WTC11 (cell line): Measurements from ENCODE around the gene KLF1. TPM values are rescaled to one million over a fixed set of nuclear protein-coding genes. Genes with fewer than 3 reads are reported as not detected.

Experiments used
- ATAC-seq: fragments of 200-7000 bp; cut with Tn5 transposase; 2 replicates; pipeline ENCODE4 v1.10.0; 2021; ENCODE audit warnings: mild to moderate bottlenecking, moderate library complexity
- CTCF ChIA-PET: fragments of 300-600 bp; sonication (Branson Sonifier 250); formaldehyde crosslinking; loops from one replicate; lab custom pipeline; 2021; ENCODE audit warnings: antibody characterized with exemption; lab: Charles Lee
- POLR2A ChIA-PET: fragments of 350-600 bp; sonication (Branson Sonifier 250); formaldehyde crosslinking; loops from one replicate; lab custom pipeline; 2021; ENCODE audit warnings: antibody characterized with exemption; lab: Charles Lee
- DNase-seq: peaks from one replicate; pipeline ENCODE4 v3.0.0; 2021; ENCODE audit warnings: low spot score
- H3K27ac Mint-ChIP-seq: 2 replicates; pipeline ENCODE4 v1.8.0; 2021; ENCODE audit warnings: mixed read lengths
- H3K27me3 Mint-ChIP-seq: 2 replicates; pipeline ENCODE4 v1.8.0; 2021; ENCODE audit warnings: low read depth, mild to moderate bottlenecking, moderate library complexity, mixed read lengths
- H3K36me3 Mint-ChIP-seq: 2 replicates; pipeline ENCODE4 v1.8.0; 2021; ENCODE audit warnings: mixed read lengths
- H3K4me1 Mint-ChIP-seq: 2 replicates; pipeline ENCODE4 v1.8.0; 2022; ENCODE audit warnings: mixed read lengths
- H3K4me3 Mint-ChIP-seq: 2 replicates; pipeline ENCODE4 v1.8.0; 2021; ENCODE audit warnings: mild to moderate bottlenecking, moderate library complexity, mixed read lengths
- H3K9me3 Mint-ChIP-seq: 2 replicates; pipeline ENCODE4 v1.8.0; 2021; ENCODE audit warnings: mixed read lengths
- CREB1 ChIP-seq: sonication (generic); formaldehyde crosslinking; IDR thresholded peaks from 2 replicates; pipeline ENCODE4 v1.8.0; 2023; ENCODE audit warnings: mild to moderate bottlenecking, missing genetic modification reagents
- ESRRA ChIP-seq: sonication (generic); formaldehyde crosslinking; IDR thresholded peaks from 2 replicates; pipeline ENCODE4 v1.8.1; 2022; ENCODE audit warnings: mild to moderate bottlenecking, missing genetic modification reagents, borderline replicate concordance
- FOXK1 ChIP-seq: sonication (generic); formaldehyde crosslinking; IDR thresholded peaks from 2 replicates; pipeline ENCODE4 v1.8.0; 2022; ENCODE audit warnings: mild to moderate bottlenecking, moderate library complexity, missing genetic modification reagents
- MYBL2 ChIP-seq: sonication (generic); formaldehyde crosslinking; IDR thresholded peaks from 2 replicates; pipeline ENCODE4 v1.8.1; 2023; ENCODE audit warnings: mild to moderate bottlenecking, moderate library complexity, missing genetic modification reagents
- NR2C2 ChIP-seq: sonication (generic); formaldehyde crosslinking; IDR thresholded peaks from 2 replicates; pipeline ENCODE4 v1.8.0; 2022; ENCODE audit warnings: mild to moderate bottlenecking, missing genetic modification reagents
- SP1 ChIP-seq: sonication (generic); formaldehyde crosslinking; conservative IDR thresholded peaks from 2 replicates; pipeline ENCODE4 v1.8.1; 2022; ENCODE audit warnings: missing genetic modification reagents
- ZBTB21 ChIP-seq: sonication (generic); formaldehyde crosslinking; IDR thresholded peaks from 2 replicates; pipeline ENCODE4 v1.8.1; 2023; ENCODE audit warnings: mild to moderate bottlenecking, missing genetic modification reagents, borderline replicate concordance
- ZNF121 ChIP-seq: sonication (generic); formaldehyde crosslinking; IDR thresholded peaks from 2 replicates; pipeline ENCODE4 v1.8.0; 2023; ENCODE audit warnings: missing genetic modification reagents
- ZNF138 ChIP-seq: sonication (generic); formaldehyde crosslinking; conservative IDR thresholded peaks from 2 replicates; pipeline ENCODE4 v1.8.1; 2022; ENCODE audit warnings: mild to moderate bottlenecking, moderate library complexity, missing genetic modification reagents
- ZNF416 ChIP-seq: fragments of 250-450 bp; sonication (Bioruptor Pico); IDR thresholded peaks from 2 replicates; pipeline ENCODE4 v1.9.0; 2021; ENCODE audit warnings: mild to moderate bottlenecking, inconsistent platforms
- total RNA-seq: library from RNA; stranded (reverse); gene quantifications from 3 replicates; pipeline ENCODE4 v1.2.3, GENCODE V29; 2021
- TF ChIP-seq, protein P1 (sequence below): sonication (generic); formaldehyde crosslinking; IDR thresholded peaks from 2 replicates; pipeline ENCODE4 v1.8.0; 2022; ENCODE audit warnings: missing genetic modification reagents
- TF ChIP-seq, protein P2 (sequence below): fragments of 200-600 bp; IDR thresholded peaks from 2 replicates; pipeline ENCODE4 v1.8.0; 2022; ENCODE audit warnings: antibody characterized with exemption
- TF ChIP-seq, protein P3 (sequence below): fragments of 250-450 bp; sonication (Bioruptor Pico); IDR thresholded peaks from 2 replicates; pipeline ENCODE4 v1.9.0; 2021; ENCODE audit warnings: mild to moderate bottlenecking
- TF ChIP-seq, protein P4 (sequence below): sonication (generic); formaldehyde crosslinking; IDR thresholded peaks from 2 replicates; pipeline ENCODE4 v1.8.1; 2023; ENCODE audit warnings: mild to moderate bottlenecking, moderate library complexity, missing genetic modification reagents

The KLF1 gene
- total RNA-seq, 1 experiment from 2014 or later = 0.72 TPM

DNA sequence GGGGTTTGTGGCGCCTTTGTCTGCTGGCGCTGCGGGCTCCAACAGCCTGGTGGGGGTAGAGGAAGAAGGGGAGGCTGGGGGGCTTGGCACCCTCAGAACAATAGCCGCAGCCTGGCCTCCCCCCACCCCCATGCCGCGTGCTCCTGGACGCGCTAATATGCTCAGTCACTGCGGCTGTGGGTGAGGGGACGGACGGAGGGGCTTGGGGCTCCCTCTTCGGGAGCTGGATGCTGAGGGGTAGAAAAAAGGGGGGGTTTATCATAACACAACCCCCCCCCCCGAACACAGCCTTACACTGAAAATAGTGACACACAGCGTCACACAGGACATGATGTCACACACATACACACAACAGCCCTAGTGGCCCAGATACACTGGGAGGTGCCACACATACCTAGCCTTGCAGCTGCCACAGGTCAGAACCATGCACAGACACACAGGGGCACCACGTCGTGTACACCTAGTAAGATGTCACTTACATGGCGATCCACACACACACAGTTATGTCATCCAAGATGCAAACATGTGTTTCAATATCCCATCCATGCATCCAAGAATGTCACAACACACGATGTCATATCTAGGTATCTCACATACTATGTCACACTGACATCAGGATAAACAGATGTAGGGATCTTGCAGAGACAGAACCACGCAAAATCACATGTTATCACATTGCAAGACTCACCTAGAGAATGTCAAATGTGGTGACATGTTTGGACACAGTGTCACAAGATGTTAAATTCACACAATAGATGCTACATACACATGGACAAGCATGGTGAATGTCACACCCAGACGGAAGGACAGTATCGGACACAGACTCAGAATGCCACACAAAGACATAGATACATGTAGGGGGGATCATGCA lies 47.9 kb downstream of the KLF1 start:
- ChIA-PET CTCF (interaction anchor here (0.9 to 1.7 kb wide), 3 partner anchors 8 to 73 kb away, joined by 5 to 8 read pairs (median 5); no protein-coding TSS in a partner anchor), POLR2A (interaction anchor here (0.6 kb wide), 1 partner anchor 98 kb away, joined by 3 read pairs; no protein-coding TSS in a partner anchor)
- Mint-ChIP-seq H3K4me1 (peaks cover 42% of the 10 kb centered on the region), H3K27me3 (peaks cover 39% of the 10 kb centered on the region), H3K36me3 (peaks cover 5% of the 10 kb centered on the region), H3K4me3 (peak overlapping the region; percentile 79)
- DNase-seq = no peak
- TF ChIP-seq ZNF121 (CRISPR knock-in tag) (0 out of 2 replicates have a peak, but pooled peaks have one; percentile 2), ZNF416 (CRISPR knock-in tag) (no peak)
- TF ChIP-seq, all 79 proteins: peak for 1
- Mint-ChIP-seq H3K27ac (peak overlapping the region; percentile 61; the same call in 1 of the 2 replicates), H3K9me3 (no peaks in the 10 kb centered on the region)
- no peak for ATAC-seq

DNA sequence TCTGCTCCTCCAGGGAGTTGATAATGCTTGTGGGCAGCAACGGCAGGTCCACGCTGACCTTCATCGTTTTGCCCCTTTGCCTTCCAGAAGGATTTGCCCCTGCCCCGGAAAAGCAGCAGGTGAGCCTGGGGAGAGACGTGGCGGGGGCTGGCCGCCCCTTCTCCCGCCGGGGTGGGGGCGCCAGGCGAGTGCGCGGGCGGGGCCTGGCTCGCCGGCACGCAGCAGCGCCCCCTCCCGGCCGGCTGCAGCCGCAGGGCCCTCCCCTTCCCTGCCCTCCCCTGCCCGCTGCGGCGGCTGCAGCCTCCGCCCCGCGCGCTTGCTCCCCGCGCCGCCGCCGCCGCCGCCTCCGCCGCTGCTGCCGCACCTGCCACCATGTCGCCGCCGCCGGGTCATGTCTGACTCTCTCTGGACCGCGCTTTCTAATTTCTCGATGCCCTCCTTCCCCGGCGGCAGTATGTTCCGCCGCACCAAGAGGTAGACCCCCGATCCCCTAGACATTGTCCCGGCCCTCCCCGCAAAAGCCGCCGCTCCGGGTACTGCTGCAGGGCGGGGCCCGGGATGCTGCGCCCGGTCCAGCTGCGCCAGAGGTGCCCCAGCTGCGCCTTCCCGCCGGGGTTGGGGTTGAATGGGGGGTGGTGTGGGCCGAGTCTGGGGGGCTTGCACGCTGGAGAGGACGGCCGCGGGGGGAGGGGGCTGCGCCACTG lies 48.7 kb downstream of the KLF1 start, which contains the start of gene MAST1:
MAST1 (plus strand) TSS at position 334 of the 704 bp plus-strand sequence; CDS start at position 392, 58 bp downstream.
- CTCF ChIA-PET = interaction anchor here (0.9 to 1.7 kb wide), 3 partner anchors 9 to 72 kb away, joined by 5 to 8 read pairs (median 5); no protein-coding TSS in a partner anchor

DNA sequence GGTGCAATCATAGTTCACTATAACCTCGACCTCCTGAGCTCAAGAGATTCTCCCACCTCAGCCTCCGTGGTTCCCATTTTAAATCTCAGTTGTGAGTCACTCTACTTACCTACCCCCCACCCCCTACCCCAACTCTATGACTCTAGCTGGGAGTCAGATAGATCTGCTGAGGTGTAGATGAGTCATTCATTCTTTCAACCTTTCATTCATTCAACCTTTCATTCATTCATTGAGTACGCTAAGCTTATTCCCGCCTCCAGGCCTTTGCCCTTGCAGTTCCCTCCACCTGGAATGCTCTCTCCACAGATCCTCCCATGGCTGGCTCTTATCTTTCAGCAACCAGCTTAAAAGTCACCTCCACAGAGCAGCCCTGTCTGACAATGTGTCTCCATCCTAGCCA lies 49.8 kb downstream of the KLF1 start:
- DNase-seq (no peak), ATAC-seq (no peak)
- Mint-ChIP-seq H3K36me3 (no peaks in the 10 kb centered on the region), H3K4me3 (peak overlapping the region; percentile 64), H3K27me3 (peaks cover 43% of the 10 kb centered on the region), H3K27ac (no peak overlapping the region), H3K4me1 (peaks cover 47% of the 10 kb centered on the region), H3K9me3 (no peaks in the 10 kb centered on the region)
- ChIA-PET CTCF (interaction anchor here (0.6 to 1.3 kb wide), 3 partner anchors 9 to 33 kb away, joined by 3 to 5 read pairs (median 5); no protein-coding TSS in a partner anchor), POLR2A (no interaction called here)
- TF ChIP-seq MYBL2 (CRISPR knock-in tag) (no peak), ZNF416 (CRISPR knock-in tag) (no peak), ESRRA (CRISPR knock-in tag) (no peak), FOXK1 (CRISPR knock-in tag) (no peak), CREB1 (CRISPR knock-in tag) (no peak), NR2C2 (CRISPR knock-in tag) (no peak), ZBTB21 (no peak)
- TF ChIP-seq, protein P1, sequence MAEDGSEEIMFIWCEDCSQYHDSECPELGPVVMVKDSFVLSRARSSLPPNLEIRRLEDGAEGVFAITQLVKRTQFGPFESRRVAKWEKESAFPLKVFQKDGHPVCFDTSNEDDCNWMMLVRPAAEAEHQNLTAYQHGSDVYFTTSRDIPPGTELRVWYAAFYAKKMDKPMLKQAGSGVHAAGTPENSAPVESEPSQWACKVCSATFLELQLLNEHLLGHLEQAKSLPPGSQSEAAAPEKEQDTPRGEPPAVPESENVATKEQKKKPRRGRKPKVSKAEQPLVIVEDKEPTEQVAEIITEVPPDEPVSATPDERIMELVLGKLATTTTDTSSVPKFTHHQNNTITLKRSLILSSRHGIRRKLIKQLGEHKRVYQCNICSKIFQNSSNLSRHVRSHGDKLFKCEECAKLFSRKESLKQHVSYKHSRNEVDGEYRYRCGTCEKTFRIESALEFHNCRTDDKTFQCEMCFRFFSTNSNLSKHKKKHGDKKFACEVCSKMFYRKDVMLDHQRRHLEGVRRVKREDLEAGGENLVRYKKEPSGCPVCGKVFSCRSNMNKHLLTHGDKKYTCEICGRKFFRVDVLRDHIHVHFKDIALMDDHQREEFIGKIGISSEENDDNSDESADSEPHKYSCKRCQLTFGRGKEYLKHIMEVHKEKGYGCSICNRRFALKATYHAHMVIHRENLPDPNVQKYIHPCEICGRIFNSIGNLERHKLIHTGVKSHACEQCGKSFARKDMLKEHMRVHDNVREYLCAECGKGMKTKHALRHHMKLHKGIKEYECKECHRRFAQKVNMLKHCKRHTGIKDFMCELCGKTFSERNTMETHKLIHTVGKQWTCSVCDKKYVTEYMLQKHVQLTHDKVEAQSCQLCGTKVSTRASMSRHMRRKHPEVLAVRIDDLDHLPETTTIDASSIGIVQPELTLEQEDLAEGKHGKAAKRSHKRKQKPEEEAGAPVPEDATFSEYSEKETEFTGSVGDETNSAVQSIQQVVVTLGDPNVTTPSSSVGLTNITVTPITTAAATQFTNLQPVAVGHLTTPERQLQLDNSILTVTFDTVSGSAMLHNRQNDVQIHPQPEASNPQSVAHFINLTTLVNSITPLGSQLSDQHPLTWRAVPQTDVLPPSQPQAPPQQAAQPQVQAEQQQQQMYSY = no peak

More for the DNA sequence above, 48.7 kb downstream of the KLF1 start, which contains the start of gene MAST1:
- Mint-ChIP-seq H3K27me3 (peaks cover 40% of the 10 kb centered on the region), H3K9me3 (no peaks in the 10 kb centered on the region), H3K27ac (peak within 1 kb of the TSS; percentile 61; the same call in 1 of the 2 replicates), H3K4me1 (peaks cover 44% of the 10 kb centered on the region), H3K36me3 (peaks cover 5% of the 10 kb centered on the region), H3K4me3 (peak within 1 kb of the TSS; percentile 79)
- TF ChIP-seq, protein P2, sequence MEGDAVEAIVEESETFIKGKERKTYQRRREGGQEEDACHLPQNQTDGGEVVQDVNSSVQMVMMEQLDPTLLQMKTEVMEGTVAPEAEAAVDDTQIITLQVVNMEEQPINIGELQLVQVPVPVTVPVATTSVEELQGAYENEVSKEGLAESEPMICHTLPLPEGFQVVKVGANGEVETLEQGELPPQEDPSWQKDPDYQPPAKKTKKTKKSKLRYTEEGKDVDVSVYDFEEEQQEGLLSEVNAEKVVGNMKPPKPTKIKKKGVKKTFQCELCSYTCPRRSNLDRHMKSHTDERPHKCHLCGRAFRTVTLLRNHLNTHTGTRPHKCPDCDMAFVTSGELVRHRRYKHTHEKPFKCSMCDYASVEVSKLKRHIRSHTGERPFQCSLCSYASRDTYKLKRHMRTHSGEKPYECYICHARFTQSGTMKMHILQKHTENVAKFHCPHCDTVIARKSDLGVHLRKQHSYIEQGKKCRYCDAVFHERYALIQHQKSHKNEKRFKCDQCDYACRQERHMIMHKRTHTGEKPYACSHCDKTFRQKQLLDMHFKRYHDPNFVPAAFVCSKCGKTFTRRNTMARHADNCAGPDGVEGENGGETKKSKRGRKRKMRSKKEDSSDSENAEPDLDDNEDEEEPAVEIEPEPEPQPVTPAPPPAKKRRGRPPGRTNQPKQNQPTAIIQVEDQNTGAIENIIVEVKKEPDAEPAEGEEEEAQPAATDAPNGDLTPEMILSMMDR = peak; percentile 72; the same call in 1 of the 2 replicates
- TF ChIP-seq, protein P3, sequence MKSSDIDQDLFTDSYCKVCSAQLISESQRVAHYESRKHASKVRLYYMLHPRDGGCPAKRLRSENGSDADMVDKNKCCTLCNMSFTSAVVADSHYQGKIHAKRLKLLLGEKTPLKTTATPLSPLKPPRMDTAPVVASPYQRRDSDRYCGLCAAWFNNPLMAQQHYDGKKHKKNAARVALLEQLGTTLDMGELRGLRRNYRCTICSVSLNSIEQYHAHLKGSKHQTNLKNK (CRISPR knock-in tag) = no peak
- TF ChIP-seq, protein P4, sequence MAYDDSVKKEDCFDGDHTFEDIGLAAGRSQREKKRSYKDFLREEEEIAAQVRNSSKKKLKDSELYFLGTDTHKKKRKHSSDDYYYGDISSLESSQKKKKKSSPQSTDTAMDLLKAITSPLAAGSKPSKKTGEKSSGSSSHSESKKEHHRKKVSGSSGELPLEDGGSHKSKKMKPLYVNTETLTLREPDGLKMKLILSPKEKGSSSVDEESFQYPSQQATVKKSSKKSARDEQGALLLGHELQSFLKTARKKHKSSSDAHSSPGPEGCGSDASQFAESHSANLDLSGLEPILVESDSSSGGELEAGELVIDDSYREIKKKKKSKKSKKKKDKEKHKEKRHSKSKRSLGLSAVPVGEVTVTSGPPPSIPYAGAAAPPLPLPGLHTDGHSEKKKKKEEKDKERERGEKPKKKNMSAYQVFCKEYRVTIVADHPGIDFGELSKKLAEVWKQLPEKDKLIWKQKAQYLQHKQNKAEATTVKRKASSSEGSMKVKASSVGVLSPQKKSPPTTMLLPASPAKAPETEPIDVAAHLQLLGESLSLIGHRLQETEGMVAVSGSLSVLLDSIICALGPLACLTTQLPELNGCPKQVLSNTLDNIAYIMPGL (CRISPR knock-in tag) = 0 out of 2 replicates have a peak, but pooled peaks have one; percentile 52
- TF ChIP-seq SP1 (CRISPR knock-in tag) (peak; percentile 86), ZNF138 (CRISPR knock-in tag) (no peak)
- POLR2A ChIA-PET = interaction anchor here (0.6 kb wide), 1 partner anchor 99 kb away, joined by 3 read pairs; no protein-coding TSS in a partner anchor
- ATAC-seq (peak; percentile 9), DNase-seq (peak; percentile 74)
